Measurements from ENCODE around the gene TSGA10IP.

The TSGA10IP gene

DNA sequence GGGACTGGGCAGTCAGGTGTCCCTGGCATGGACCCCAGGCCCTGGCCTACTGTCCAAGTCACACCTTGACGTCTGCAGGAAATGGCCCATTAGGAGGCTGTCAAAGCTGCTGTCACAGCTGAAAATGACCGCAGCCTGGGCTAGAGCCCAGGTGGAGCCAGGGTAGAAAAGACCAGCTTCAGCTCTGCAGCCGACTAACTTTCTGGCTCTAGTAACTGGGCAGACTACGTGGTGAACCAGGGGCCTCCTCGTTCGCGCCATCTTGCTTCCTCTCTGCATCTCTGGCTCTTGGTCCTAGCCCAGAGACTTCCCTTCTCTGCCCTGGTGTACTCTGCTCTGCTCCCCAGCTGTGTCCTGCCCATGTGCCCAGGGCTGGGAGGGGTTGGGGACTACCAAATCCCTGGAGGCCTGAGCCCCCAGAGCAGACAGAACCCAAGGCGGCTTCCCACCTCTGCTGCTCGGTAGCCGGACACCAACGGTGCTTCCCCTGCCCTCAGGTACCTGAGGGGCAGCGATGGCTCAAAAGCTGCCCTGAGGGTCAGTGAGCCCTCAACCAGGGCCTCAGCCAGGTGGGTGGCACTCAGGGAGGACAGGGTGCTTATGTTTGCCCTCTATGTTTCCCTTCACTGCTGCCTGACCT, 35.9 kb downstream of the TSGA10IP start:
- peaks cover 41 to 54% (median 42%) of the 10 kb centered on the region in 11 experiments for H3K36me3 ChIP-seq
- no peak overlapping the region for H3K9ac ChIP-seq
- H3K27me3 ChIP-seq, result no peaks in the 10 kb centered on the region
- no peak overlapping the region for H3K4me2 ChIP-seq
- H3K4me3 ChIP-seq, result no peak overlapping the region
- H4K20me1 ChIP-seq, result peaks cover 0 to 52% (median 10%) of the 10 kb centered on the region in 11 experiments; a peak in 9 of 22 replicates
- no peaks in the 10 kb centered on the region for H3K9me3 ChIP-seq (replicated peaks in 1 of 11)
- H3K27ac ChIP-seq, result no peak overlapping the region
- no peak for TF ChIP-seq Cebpa-rat (IDR thresholded peaks at IDR 0.05)
- peaks cover 0 to 9% (median 0%) of the 10 kb centered on the region in 10 experiments; a peak in 9 of 20 replicates for H3K4me1 ChIP-seq

DNA sequence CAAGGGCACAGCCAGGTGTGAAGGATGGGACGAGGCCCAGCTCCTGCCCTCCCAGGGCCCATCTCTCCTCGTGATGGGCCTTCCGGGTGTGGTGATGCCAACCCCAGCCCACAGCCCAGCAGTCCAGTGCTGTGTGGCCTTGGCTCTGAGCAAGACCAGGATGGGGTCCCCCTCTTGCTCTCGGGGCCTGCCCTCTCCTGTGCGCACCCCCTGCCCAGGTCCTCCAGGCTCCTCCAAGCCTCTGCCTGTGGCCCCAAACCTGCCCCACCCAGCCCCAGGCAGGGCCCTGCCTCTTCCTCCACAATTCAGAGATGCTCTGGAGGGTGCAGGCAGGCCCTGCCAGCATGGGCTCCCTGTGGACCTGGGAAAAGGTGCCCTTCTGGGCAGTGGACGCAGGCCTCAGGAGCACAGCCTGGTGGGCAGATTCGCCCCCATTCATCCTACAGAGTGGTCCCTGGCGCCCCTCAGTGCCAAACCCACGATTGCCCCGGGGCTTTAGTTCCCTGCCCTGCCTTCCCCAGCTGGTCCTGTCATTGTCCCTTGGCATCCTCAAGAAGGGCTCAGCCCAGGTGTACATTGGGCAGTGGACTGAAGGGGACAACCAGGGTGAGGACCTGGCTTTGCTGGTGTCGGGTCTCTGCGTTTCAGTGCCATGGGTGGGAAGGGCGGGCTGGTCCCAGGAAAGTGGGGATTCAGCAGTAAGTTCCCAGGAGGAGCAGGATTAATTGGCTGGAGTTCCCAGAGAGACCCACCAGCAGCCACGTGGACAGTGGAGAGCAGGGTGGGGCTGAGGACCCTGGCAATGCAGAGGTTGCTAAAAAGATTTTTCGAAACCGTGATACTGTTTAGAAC, 36.9 kb downstream of the TSGA10IP start:
- no peak for TF ChIP-seq Cebpa-rat (IDR thresholded peaks at IDR 0.05)
- H3K36me3 ChIP-seq, result peaks cover 31 to 45% (median 32%) of the 10 kb centered on the region in 11 experiments

DNA sequence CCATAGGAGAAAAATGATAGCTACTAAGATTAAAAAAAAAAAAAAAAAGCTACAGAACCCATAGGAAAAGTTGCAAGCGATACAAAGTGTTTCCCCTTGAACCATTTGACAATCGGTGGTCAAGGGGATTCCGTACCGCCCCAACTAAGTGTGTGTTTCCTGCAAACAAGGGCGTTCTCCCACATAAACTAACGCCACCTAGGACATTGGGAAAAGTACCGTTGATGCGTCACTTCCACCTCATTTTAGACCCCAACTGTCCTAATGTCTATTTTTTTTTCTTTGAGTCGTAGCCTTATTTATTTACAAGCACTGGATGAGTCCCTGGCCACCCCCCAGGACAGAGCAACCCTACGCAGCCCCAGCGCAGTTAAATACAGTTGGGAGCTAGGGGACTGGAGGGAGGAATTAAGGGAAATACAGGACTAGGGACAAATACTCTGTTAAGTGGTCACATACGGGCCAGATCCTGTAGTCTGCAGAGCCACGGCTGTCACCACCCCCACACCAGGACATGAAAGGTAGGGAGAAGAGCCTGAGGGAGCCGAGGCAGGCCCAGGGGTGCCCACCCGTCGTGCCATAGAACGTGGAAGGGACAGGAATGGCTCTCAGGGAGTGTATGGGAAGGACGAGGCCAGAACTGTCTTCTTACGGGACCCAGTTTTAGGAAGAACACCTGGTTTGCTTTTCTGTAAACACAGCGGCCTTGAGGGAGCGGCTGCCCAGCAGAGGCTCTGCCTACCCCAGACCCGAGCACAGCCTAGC, 37.7 kb downstream of the TSGA10IP start:
- no peaks in the 10 kb centered on the region for H3K9me3 ChIP-seq (replicated peaks in 1 of 11)
- peaks cover 0 to 34% (median 0%) of the 10 kb centered on the region in 11 experiments; a peak in 5 of 22 replicates for H4K20me1 ChIP-seq
- no peak for TF ChIP-seq Cebpa-rat (IDR thresholded peaks at IDR 0.05)
- H3K4me3 ChIP-seq, result no peak overlapping the region
- H3K4me2 ChIP-seq, result no peak overlapping the region
- H3K4me1 ChIP-seq, result peaks cover 0 to 20% (median under 1%) of the 10 kb centered on the region in 10 experiments; a peak in 10 of 20 replicates
- H3K36me3 ChIP-seq, result peaks cover 23 to 37% (median 24%) of the 10 kb centered on the region in 11 experiments
- H3K27me3 ChIP-seq, result no peaks in the 10 kb centered on the region
- no peak overlapping the region for H3K27ac ChIP-seq
- no peak overlapping the region; a peak in 2 of 22 replicates for H3K9ac ChIP-seq

More for the DNA sequence above, 36.9 kb downstream of the TSGA10IP start:
- H3K9ac ChIP-seq, result no peak overlapping the region
- no peak overlapping the region for H3K4me3 ChIP-seq
- H3K27me3 ChIP-seq, result no peaks in the 10 kb centered on the region
- no peak overlapping the region for H3K27ac ChIP-seq
- no peak overlapping the region for H3K4me2 ChIP-seq
- H3K4me1 ChIP-seq, result peaks cover 0 to 19% (median 0%) of the 10 kb centered on the region in 10 experiments; a peak in 9 of 20 replicates
- H3K9me3 ChIP-seq (replicated peaks in 1 of 11), result no peaks in the 10 kb centered on the region
- H4K20me1 ChIP-seq, result peaks cover 0 to 42% (median 0%) of the 10 kb centered on the region in 11 experiments; a peak in 5 of 22 replicates

DNA sequence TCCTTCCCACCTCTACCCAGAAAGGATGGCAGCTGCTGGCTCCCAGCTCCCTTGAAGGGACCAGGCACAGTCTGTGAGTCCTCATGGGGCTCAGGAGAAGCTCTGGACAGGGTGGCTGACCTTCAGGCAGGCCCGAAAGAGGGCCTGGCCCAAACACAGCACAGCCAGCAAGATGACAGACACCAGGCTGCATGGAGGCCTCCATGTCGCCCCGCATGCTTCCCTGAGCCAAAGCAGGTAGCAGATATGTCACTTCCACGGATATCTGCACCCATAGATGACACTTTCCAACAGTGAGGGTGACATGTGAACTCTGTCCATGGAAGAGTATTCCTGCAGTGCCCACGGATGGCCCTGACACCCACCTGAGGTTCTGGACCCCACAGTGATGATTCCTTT, 38.3 kb downstream of the TSGA10IP start:
- Histone ChIP-seq H4K20me1 (peaks cover 0 to 28% (median 0%) of the 10 kb centered on the region in 11 experiments; a peak in 5 of 22 replicates), H3K4me2 (no peak overlapping the region), H3K27me3 (no peaks in the 10 kb centered on the region), H3K9ac (no peak overlapping the region; a peak in 2 of 22 replicates), H3K9me3 (replicated peaks in 1 of 11) (no peaks in the 10 kb centered on the region), H3K27ac (no peak overlapping the region), H3K4me1 (peaks cover 0 to 20% (median 2%) of the 10 kb centered on the region in 10 experiments; a peak in 11 of 20 replicates), H3K4me3 (no peak overlapping the region), H3K36me3 (peaks cover 17 to 31% (median 18%) of the 10 kb centered on the region in 11 experiments)
- TF ChIP-seq Cebpa-rat (IDR thresholded peaks at IDR 0.05), result no peak

DNA sequence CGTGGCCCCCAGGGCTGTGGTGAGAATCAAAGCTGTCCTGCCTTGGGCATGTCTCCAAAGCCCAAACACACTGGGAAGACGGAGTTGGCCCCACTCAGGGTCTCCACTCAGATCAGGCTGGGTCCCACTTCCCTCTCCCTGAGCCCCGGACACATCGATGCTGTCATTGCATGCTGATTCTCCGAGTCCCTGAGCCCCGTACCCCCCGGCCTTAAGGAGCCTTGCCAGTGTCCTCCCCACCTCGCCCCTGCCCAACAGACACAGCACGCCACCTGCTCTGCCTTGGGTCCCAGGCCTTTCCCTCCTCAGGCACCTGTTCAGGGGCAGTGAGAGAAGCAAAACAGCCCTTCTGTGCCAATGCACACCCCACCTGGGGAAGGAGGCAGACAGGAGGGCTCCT, 42.1 kb downstream of the TSGA10IP start:
- H3K9me3 ChIP-seq (replicated peaks in 1 of 11), result no peaks in the 10 kb centered on the region
- H4K20me1 ChIP-seq, result no peaks in the 10 kb centered on the region; a peak in 1 of 22 replicates
- peaks cover 0 to 29% (median 5%) of the 10 kb centered on the region in 10 experiments; a peak in 12 of 20 replicates for H3K4me1 ChIP-seq
- no peaks in the 10 kb centered on the region for H3K27me3 ChIP-seq
- H3K36me3 ChIP-seq, result peaks cover 0 to 41% (median 12%) of the 10 kb centered on the region in 11 experiments; a peak in 13 of 22 replicates
- no peak overlapping the region for H3K27ac ChIP-seq
- TF ChIP-seq Cebpa-rat (IDR thresholded peaks at IDR 0.05), result no peak
- no peak overlapping the region; a peak in 2 of 22 replicates for H3K4me2 ChIP-seq
- no peak overlapping the region for H3K4me3 ChIP-seq
- H3K9ac ChIP-seq, result peak overlapping the region in 2 of 11 experiments; percentile 39 to 50; a peak in 5 of 22 replicates

DNA sequence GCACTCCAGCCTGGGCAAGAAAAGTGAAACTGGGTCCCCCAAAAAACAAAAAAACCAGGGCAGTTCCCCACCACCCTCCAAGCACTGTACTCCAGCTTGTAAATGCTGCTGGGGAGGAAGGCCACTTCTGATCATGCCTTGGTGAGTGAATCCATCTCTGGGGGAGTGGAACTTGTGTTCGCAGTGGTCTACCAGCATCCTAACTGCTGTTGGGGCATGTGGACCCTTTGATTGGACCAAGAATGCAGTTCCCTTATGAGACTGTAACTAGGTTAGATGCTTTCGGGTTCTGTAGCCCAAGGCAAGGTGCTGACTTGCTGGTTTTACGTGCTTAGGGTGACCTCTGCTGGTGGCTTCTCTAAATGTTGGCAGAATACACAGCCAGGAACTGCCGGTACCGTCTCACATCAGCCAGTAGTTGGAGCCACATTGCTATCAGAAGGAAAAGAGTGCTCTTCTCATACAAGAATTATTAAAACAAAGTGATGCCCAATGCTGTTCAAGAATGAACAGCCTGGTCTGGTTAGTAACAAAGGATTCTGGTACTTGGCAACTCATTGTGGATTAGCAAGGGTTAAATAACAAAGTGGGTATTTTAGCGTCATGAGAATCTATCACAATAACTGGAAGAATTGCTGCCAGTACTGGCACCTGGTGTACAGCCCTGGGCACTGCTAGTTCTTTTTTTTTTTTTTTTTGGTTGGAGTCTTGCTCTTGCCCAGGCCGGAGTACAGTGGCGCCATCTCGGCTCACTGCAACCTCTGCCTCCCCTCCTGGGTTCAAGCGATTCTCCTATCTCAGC, 43.7 kb downstream of the TSGA10IP start:
- Histone ChIP-seq H3K4me2 (peak overlapping the region in 4 of 11 experiments; percentile 19 to 24 (median 20); a peak in 5 of 22 replicates), H3K9me3 (replicated peaks in 1 of 11) (no peaks in the 10 kb centered on the region), H3K36me3 (peaks cover 0 to 48% (median 12%) of the 10 kb centered on the region in 11 experiments; a peak in 13 of 22 replicates), H3K27me3 (no peaks in the 10 kb centered on the region), H3K27ac (peak overlapping the region in 1 of 11 experiments; percentile 18; a peak in 1 of 22 replicates), H4K20me1 (no peaks in the 10 kb centered on the region; a peak in 1 of 22 replicates), H3K4me1 (peaks cover 0 to 29% (median 5%) of the 10 kb centered on the region in 10 experiments; a peak in 12 of 20 replicates), H3K4me3 (no peak overlapping the region), H3K9ac (no peak overlapping the region; a peak in 3 of 22 replicates)
- TF ChIP-seq Cebpa-rat (IDR thresholded peaks at IDR 0.05), result no peak

DNA sequence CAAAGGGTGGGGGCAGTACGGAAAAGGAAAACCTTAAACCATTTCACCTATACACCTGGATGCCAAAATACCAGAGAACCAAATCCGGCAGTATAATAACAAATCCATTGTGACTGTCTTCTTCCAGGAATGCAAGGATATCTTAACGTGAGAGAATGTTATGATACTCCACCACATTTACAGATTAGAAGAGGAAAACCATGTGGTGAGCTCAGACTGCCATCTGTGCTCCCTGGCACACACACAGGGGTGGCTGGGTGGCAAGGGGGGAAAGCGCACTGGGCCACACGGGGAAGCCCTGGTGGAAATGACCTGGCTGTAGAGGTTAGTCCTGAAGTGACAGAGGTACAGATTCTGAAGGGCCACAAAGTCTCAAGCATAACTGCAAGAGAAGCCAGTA, 46.8 kb downstream of the TSGA10IP start:
- Histone ChIP-seq H3K36me3 (peaks cover 4 to 64% (median 34%) of the 10 kb centered on the region in 11 experiments), H3K27me3 (no peaks in the 10 kb centered on the region), H3K9ac (peak overlapping the region in 1 of 11 experiments; percentile 4; a peak in 2 of 22 replicates), H3K27ac (no peak overlapping the region), H3K4me2 (no peak overlapping the region), H3K9me3 (replicated peaks in 1 of 11) (no peaks in the 10 kb centered on the region), H3K4me1 (peaks cover 0 to 13% (median 5%) of the 10 kb centered on the region in 10 experiments; a peak in 10 of 20 replicates), H4K20me1 (peaks cover 0 to 7% (median 4%) of the 10 kb centered on the region in 11 experiments; a peak in 9 of 22 replicates), H3K4me3 (no peak overlapping the region)
- TF ChIP-seq Cebpa-rat (IDR thresholded peaks at IDR 0.05), result no peak
